GM12892 (cell line): ENCODE data around the gene CLASP2.

Experiments used
- POLR2A ChIP-seq: IDR thresholded peaks from 2 replicates; pipeline ENCODE4 v1.6.1; 2011; ENCODE audit warnings: low read depth, low read length, control low read depth
- POLR2AphosphoS5 ChIP-seq: IDR thresholded peaks from 2 replicates; pipeline ENCODE4 v1.6.1; 2011; ENCODE audit warnings: low read depth, low read length, control low read depth
- TAF1 ChIP-seq: IDR thresholded peaks from 2 replicates; pipeline ENCODE4 v1.6.1; 2011; ENCODE audit warnings: low read depth, mild to moderate bottlenecking, control low read depth, low read length, borderline replicate concordance

DNA sequence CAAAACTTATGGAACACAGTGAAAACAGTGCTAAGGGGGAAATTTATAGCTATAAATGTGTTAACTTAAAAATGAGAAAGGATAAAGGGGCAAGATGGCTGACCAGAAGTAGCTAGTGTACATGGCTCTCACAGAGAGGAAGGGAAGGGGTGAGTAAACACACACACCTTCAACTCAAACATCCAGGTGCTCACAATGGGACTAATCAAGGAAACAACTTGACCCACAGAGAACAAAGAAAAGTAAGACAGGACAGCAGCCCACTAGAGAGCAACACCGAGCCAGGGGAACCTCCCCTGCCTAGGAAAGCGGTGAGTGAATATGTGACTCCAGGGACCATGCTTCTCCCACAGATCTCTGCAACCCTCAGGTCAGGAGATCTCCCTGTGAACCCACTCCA lies 192.8 kb downstream of the CLASP2 start:
- TF ChIP-seq POLR2A = no peak
- TF ChIP-seq POLR2AphosphoS5 = no peak
- no peak for TF ChIP-seq TAF1
